GM23338 (cell line): ENCODE data around the gene WWC1. TPM values are rescaled to one million over a fixed set of nuclear protein-coding genes. Genes with fewer than 3 reads are reported as not detected.

Source experiments
- ATAC-seq: fragments of 200-7000 bp; cut with Tn5 transposase; 3 replicates; pipeline ENCODE4 v1.9.1; 2020
- DNase-seq: peaks from one replicate; pipeline ENCODE4 v3.0.0-alpha.2; 2015; ENCODE audit warnings: low spot score
- H2AFZ ChIP-seq: fragments of 200-600 bp; sonication (generic); 2 replicates; pipeline ENCODE4 v1.8.0; 2016; ENCODE audit warnings: antibody characterized with exemption, mild to moderate bottlenecking, moderate library complexity
- H3F3A ChIP-seq: fragments of 200-600 bp; sonication (generic); replicated peaks from 2 replicates; pipeline ENCODE4 v1.8.0; 2017; ENCODE audit warnings: antibody characterized with exemption, mixed run types, low read depth
- H3K27ac ChIP-seq: fragments of 200-600 bp; sonication (generic); 2 replicates; pipeline ENCODE4 v1.6.1; 2016; ENCODE audit warnings: low read depth
- H3K27me3 ChIP-seq: fragments of 200-600 bp; sonication (generic); 2 replicates; pipeline ENCODE4 v1.8.0; 2016; ENCODE audit warnings: mild to moderate bottlenecking, mixed run types, moderate library complexity; ENCODE audit not compliant: insufficient read depth
- H3K36me3 ChIP-seq: fragments of 200-600 bp; sonication (generic); 2 replicates; pipeline ENCODE4 v1.8.0; 2016; ENCODE audit warnings: mild to moderate bottlenecking; ENCODE audit not compliant: insufficient read depth
- H3K4me1 ChIP-seq: fragments of 200-600 bp; sonication (generic); 2 replicates; pipeline ENCODE4 v1.8.0; 2016; ENCODE audit warnings: mild to moderate bottlenecking, moderate library complexity; ENCODE audit not compliant: insufficient read depth
- H3K4me2 ChIP-seq: fragments of 200-600 bp; sonication (generic); 2 replicates; pipeline ENCODE4 v1.7.1; 2017; ENCODE audit warnings: mixed run types
- H3K4me3 ChIP-seq: fragments of 200-600 bp; sonication (generic); 2 replicates; pipeline ENCODE4 v1.6.1; 2016; ENCODE audit warnings: mixed run types
- H3K79me2 ChIP-seq: fragments of 200-600 bp; sonication (generic); replicated peaks from 2 replicates; pipeline ENCODE4 v1.8.0; 2017; ENCODE audit warnings: mild to moderate bottlenecking; ENCODE audit not compliant: insufficient read depth
- H3K9me2 ChIP-seq: fragments of 200-600 bp; sonication (generic); 2 replicates; pipeline ENCODE4 v1.8.0; 2017; ENCODE audit not compliant: insufficient read depth
- H4K20me1 ChIP-seq: fragments of 200-600 bp; sonication (generic); replicated peaks from 2 replicates; pipeline ENCODE4 v1.8.0; 2017; ENCODE audit warnings: mild to moderate bottlenecking; ENCODE audit not compliant: insufficient read depth
- H3K27ac Mint-ChIP-seq: 2 replicates; pipeline ENCODE4 v1.8.0; 2020; ENCODE audit warnings: inconsistent platforms, mild to moderate bottlenecking, moderate library complexity, mixed read lengths
- H3K27me3 Mint-ChIP-seq: 3 replicates; pipeline ENCODE4 v1.8.0; 2022; ENCODE audit warnings: low read depth, mild to moderate bottlenecking, moderate library complexity, mixed read lengths, inconsistent platforms; ENCODE audit not compliant: insufficient read depth, poor library complexity
- H3K36me3 Mint-ChIP-seq: 3 replicates; pipeline ENCODE4 v1.8.0; 2021; ENCODE audit warnings: low read depth, mild to moderate bottlenecking, inconsistent platforms, moderate library complexity, mixed read lengths
- H3K4me1 Mint-ChIP-seq: 3 replicates; pipeline ENCODE4 v1.8.0; 2020; ENCODE audit warnings: mild to moderate bottlenecking, inconsistent platforms, mixed read lengths
- H3K4me3 Mint-ChIP-seq: 3 replicates; pipeline ENCODE4 v1.8.0; 2021; ENCODE audit warnings: moderate library complexity, mild to moderate bottlenecking, inconsistent platforms, mixed read lengths
- H3K9me3 Mint-ChIP-seq: 3 replicates; pipeline ENCODE4 v1.8.0; 2020; ENCODE audit warnings: moderate library complexity, mild to moderate bottlenecking, inconsistent platforms, mixed read lengths
- CREB1 ChIP-seq: fragments of 250-450 bp; sonication (Bioruptor Pico); IDR thresholded peaks from 2 replicates; pipeline ENCODE4 v1.5.0; 2020; ENCODE audit warnings: low read depth, mild to moderate bottlenecking, moderate library complexity
- CTCF ChIP-seq, 2 experiments: fragments of 200-600 bp in 1 of 2; sonication (generic) in 1 of 2; conservative IDR thresholded peaks; 2 replicates each; pipeline versions ENCODE4 v1.5.1 to v1.6.1; 2016 to 2017; ENCODE audit warnings: antibody characterized with exemption in 2 of 2, low read depth in 2 of 2, mild to moderate bottlenecking in 2 of 2, moderate library complexity in 1 of 2
- EZH2 ChIP-seq: fragments of 200-600 bp; sonication (generic); IDR thresholded peaks from one replicate; pipeline ENCODE4 v1.8.0; 2017; ENCODE audit warnings: antibody characterized with exemption, mild to moderate bottlenecking, low read depth; ENCODE audit not compliant: unreplicated experiment
- NANOG ChIP-seq: IDR thresholded peaks from 2 replicates; pipeline ENCODE4 v1.6.1; 2016; ENCODE audit warnings: antibody characterized with exemption, borderline replicate concordance
- POLR2AphosphoS5 ChIP-seq: IDR thresholded peaks from 2 replicates; pipeline ENCODE4 v1.6.1; 2016; ENCODE audit warnings: antibody characterized with exemption, low read depth
- REST ChIP-seq: IDR thresholded peaks from one replicate; pipeline ENCODE4 v1.6.1; 2018; ENCODE audit warnings: antibody characterized with exemption; ENCODE audit not compliant: unreplicated experiment
- STAT1 ChIP-seq: IDR thresholded peaks from one replicate; pipeline ENCODE4 v1.6.1; 2016; ENCODE audit warnings: antibody characterized with exemption; ENCODE audit not compliant: unreplicated experiment
- ZNF114 ChIP-seq: fragments of 250-450 bp; sonication (Bioruptor Pico); IDR thresholded peaks from 2 replicates; pipeline ENCODE4 v1.5.0; 2020; ENCODE audit warnings: mild to moderate bottlenecking, moderate library complexity
- ZNF331 ChIP-seq: fragments of 250-450 bp; sonication (Bioruptor Pico); IDR thresholded peaks from 2 replicates; pipeline ENCODE4 v1.5.0; 2020; ENCODE audit warnings: low read depth, mild to moderate bottlenecking, moderate library complexity
- polyA plus RNA-seq: library from polyadenylated mRNA; unstranded; fragments of >200 nt; fragmentation: Nextera tagmentation; extraction: Ambion mirVana; gene quantifications from 2 replicates; pipeline ENCODE4 v1.2.1, GENCODE V29; 2016
- total RNA-seq: library from RNA; depleted of rRNA; stranded (reverse); fragments of >200 nt; shearing (Covaris generic); gene quantifications from 2 replicates; pipeline ENCODE4 v1.2.3, GENCODE V29; 2014

The WWC1 gene
- total and polyA plus RNA-seq, 2 experiments from 2014 or later = 25.4 to 27.8 TPM

- H3K27ac Mint-ChIP-seq = no peak overlapping the region
- no peak for TF ChIP-seq CTCF (conservative IDR thresholded peaks at IDR 0.05; ENCODE audit: low read depth in 2 of 2)
- H3K36me3 Mint-ChIP-seq = no peaks in the 10 kb centered on the region
- peaks cover 22% of the 10 kb centered on the region for H3K4me1 Mint-ChIP-seq
- no peak overlapping the region for H3K4me3 Mint-ChIP-seq
- no peaks in the 10 kb centered on the region for H3K9me3 Mint-ChIP-seq
- H3K4me3 ChIP-seq = no peak overlapping the region
- DNase-seq (no peak), ATAC-seq (no peak)
- no peaks in the 10 kb centered on the region for H3K36me3 ChIP-seq
- H3K4me2 ChIP-seq = no peak overlapping the region
- H3K27ac ChIP-seq = no peak overlapping the region
- no peaks in the 10 kb centered on the region for H3K79me2 ChIP-seq
- H2AFZ ChIP-seq = 0 out of 2 replicates have a peak overlapping the region, but pooled peaks have one; percentile 67
- 0 out of 2 replicates have a peak, but pooled peaks cover 5% of the 10 kb centered on the region for H3F3A ChIP-seq
- H3K27me3 ChIP-seq = no peaks in the 10 kb centered on the region; the same call in 1 of the 2 replicates
- H3K27me3 Mint-ChIP-seq = peaks cover 11% of the 10 kb centered on the region
- peaks cover 16% of the 10 kb centered on the region for H3K4me1 ChIP-seq
- no peaks in the 10 kb centered on the region for H4K20me1 ChIP-seq
- no peaks in the 10 kb centered on the region for H3K9me2 ChIP-seq
Observed at GRCh38 chr5:168270476-168270875, 21.0 kb upstream of the WWC1 start.

- H4K20me1 ChIP-seq = no peaks in the 10 kb centered on the region
- H3K79me2 ChIP-seq = no peaks in the 10 kb centered on the region
- no peak for ATAC-seq
- H3K36me3 Mint-ChIP-seq = no peaks in the 10 kb centered on the region
- H3K36me3 ChIP-seq = no peaks in the 10 kb centered on the region
- H3K9me3 Mint-ChIP-seq = no peaks in the 10 kb centered on the region
- no peaks in the 10 kb centered on the region; the same call in 1 of the 2 replicates for H3K27me3 ChIP-seq
- H3K9me2 ChIP-seq = no peaks in the 10 kb centered on the region
- H3K27ac Mint-ChIP-seq = no peak overlapping the region
- no peak overlapping the region for H3K27ac ChIP-seq
- H2AFZ ChIP-seq = no peak overlapping the region
- no peak overlapping the region for H3K4me2 ChIP-seq
- no peak overlapping the region for H3K4me3 Mint-ChIP-seq
- H3K4me3 ChIP-seq = no peak overlapping the region
- TF ChIP-seq ZNF114 (CRISPR knock-in tag) (no peak), CREB1 (no peak)
- H3K27me3 Mint-ChIP-seq = peaks cover 10% of the 10 kb centered on the region
- 0 out of 2 replicates have a peak, but pooled peaks cover 4% of the 10 kb centered on the region for H3F3A ChIP-seq
- peaks cover 21% of the 10 kb centered on the region for H3K4me1 Mint-ChIP-seq
- no peak for DNase-seq
- H3K4me1 ChIP-seq = peaks cover 16% of the 10 kb centered on the region
Observed at GRCh38 chr5:168273056-168273980, 18.1 kb upstream of the WWC1 start.

GRCh38 chr5:168274406-168274805 lies 17.0 kb upstream of the WWC1 start:
- Mint-ChIP-seq H3K27ac (no peak overlapping the region), H3K9me3 (no peaks in the 10 kb centered on the region), H3K4me3 (no peak overlapping the region), H3K36me3 (no peaks in the 10 kb centered on the region), H3K4me1 (peaks cover 12% of the 10 kb centered on the region), H3K27me3 (peaks cover 4% of the 10 kb centered on the region)
- no peak overlapping the region for H3K4me2 ChIP-seq
- no peak overlapping the region for H3K27ac ChIP-seq
- H3K4me3 ChIP-seq = no peak overlapping the region
- H3K27me3 ChIP-seq = no peaks in the 10 kb centered on the region
- no peaks in the 10 kb centered on the region for H4K20me1 ChIP-seq
- no peaks in the 10 kb centered on the region for H3F3A ChIP-seq
- no peak overlapping the region for H2AFZ ChIP-seq
- H3K9me2 ChIP-seq = no peaks in the 10 kb centered on the region
- no peak for ATAC-seq
- H3K4me1 ChIP-seq = peaks cover 11% of the 10 kb centered on the region
- H3K36me3 ChIP-seq = no peaks in the 10 kb centered on the region
- H3K79me2 ChIP-seq = no peaks in the 10 kb centered on the region
- no peak for DNase-seq
- no peak for TF ChIP-seq CTCF (conservative IDR thresholded peaks at IDR 0.05; ENCODE audit: low read depth in 2 of 2)
- TF ChIP-seq STAT1 = no peak
- TF ChIP-seq EZH2 = no peak
- no peak for TF ChIP-seq REST
- no peak for TF ChIP-seq NANOG
- TF ChIP-seq ZNF114 (CRISPR knock-in tag) = no peak
- TF ChIP-seq POLR2AphosphoS5 = no peak
- TF ChIP-seq CREB1 = no peak
- no peak for TF ChIP-seq ZNF331 (CRISPR knock-in tag)
